GM21737 (cell line): ENCODE measurements around the gene MRPL3.
A peak's percentile ranks its signal among the peaks of the same experiment; 100 is the strongest.

Experiments
- ATAC-seq: cut with Tn5 transposase; IDR thresholded peaks from one replicate; pipeline ENCODE4 v1.9.1; 2021; ENCODE audit warnings: mild to moderate bottlenecking, moderate library complexity; ENCODE audit not compliant: unreplicated experiment

MRPL3 gene

DNA sequence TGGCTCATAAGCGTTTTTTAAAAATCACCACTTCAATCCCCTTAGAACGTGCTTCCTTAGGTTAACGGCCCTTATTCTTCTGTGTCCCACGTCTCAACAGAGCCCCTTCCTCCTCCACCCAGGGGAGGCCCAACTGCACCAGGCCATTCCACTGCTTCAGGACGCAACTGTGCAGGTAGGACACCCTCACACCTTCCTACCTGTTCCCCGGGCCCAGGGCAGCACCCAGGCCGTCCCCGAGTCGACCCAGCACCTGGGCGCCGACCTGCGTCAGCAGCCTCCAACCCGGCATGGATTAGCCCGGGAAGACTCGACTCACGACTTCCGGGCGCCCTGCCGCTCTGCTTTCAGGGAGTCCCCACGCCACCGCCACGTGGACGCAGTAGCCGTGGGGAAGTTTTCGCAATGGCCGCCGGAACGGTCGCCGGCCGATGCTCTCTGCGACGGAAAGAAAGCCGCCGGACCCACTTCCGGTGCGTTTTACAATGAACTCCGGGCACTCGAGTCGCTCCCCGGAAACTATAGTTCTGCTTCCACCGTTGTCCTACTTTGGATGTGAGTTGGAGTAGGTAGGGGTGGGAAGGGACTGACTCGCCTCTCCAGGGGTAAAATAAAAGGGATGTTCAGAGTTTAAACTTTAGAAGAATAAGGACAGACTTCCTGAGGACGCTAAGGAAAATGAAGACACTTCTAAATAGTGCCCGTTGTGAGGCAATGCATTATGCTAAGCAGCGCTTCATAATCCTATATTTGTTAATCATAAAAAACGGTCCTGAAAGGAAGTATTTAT is at the start of gene MRPL3:
Gene MRPL3 (minus strand): TSS at position 442 of the 790 bp plus-strand sequence. CDS start 150 bp downstream, at position 292.
- peak; percentile 93 for ATAC-seq

DNA sequence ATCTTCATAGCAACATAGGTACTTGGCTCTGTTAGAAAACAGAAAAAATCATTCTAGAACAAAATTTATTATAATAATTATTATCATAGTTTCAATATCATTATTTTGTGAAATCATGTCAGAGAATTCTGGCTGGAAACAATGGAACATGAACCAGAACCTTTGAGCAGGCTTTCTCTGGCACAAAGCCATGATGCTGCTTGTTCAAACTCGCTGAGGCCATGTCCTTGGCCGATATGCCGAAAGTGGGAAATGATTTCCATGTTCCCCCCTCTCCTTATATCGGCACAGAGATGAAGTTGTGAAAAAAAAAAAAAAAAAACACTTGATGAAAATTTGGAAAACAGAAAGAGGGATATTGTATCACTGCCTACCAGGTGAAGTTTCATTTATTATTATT is 49.0 kb upstream of the MRPL3 start:
- no peak for ATAC-seq

DNA sequence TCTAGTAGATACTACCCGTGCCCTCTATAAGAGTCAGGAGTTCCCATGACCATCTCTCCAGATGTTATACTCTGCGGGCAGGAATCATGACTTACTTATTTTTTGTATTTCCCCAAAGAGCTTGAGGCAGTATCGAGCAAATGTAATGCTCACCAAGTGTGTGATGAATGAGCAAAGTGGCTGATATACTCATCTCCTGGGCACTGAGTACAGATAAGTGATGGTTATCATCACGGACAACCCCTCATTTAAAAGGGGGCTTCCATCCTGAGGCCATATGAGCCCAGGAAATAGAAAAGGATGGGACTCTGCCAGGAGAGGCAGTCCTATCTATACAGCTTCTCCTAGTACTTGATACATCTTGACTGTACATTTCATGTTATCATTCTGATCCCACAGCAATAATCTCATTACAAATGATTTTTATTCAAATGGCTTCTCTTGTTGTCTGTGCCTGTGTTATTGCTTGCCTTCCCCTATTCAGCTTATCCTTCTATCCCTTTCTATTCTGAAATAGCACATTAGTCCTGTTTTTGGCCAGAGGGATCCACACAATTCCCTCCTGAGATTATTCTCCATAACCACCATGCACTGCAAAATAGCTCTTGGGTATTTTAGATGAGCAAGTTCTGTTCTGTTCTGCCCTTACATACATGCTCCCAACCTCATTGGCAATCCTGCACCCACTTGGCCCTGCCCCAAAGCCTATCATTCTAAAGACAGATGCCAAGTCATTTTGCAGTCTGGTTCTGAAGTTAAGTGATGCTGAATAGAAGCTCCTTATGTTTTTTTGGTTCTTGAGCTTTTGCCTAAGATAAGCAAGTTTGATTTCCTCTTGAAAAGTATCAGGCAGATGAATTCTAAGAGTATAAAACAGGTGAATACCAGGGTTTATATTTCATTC is 48.0 kb upstream of the MRPL3 start:
- no peak for ATAC-seq

DNA sequence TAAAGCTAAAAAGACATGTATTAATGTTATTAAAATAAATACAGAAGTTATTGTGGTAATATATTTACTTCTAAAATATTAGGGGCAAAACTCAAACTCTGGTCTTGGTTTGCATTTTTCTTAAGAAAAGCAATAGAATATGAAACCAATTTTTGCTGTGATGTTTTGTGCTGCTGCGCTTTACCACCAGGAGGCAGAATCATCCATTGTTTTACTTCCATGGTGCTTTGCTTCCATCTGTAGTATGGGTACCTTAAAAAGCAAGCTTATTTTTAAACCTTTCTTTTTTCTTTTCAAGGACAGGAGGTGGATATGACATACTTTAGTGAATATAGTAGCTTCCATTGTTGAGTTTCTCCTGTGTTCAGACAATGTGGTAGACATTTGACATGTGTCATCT is 46.6 kb upstream of the MRPL3 start:
- ATAC-seq, result no peak

DNA sequence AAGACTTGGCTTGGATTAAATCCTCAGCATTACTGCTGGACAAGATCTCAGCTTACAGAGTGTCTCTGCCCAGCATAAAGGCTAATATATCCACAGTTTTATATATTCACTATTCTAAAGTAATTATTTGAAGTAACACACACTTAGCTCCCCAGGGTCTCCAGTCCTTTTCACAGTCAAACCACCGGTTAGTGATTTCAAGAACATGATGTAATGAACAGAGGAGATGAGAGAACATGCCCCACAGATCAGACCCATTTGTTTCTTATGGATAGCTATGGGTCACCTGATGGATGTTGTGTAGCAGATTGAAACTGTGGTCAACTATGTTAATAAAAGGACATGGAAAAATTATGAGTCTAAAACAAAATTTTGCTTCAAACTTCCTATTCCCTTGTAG is 44.8 kb upstream of the MRPL3 start:
- ATAC-seq, result no peak

DNA sequence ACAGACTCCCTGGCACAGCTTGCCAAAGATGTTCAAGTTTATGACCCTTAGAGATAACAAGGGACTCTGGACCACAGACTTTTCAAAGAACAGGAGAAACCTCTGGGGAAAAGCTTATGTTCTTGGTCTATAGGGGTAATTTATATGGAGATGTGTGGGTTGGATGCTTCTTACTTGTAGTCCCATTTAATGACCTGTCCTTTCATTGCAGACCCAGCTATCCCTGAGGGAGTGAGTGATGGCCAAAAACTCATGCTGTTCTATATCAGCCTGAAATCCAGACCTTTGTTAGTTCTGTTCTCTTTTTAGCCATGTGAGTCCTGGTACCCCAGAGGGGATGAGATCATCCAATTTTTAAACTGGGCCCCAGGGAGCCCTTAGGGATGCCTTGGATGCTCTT is 43.7 kb upstream of the MRPL3 start:
- ATAC-seq, result no peak

DNA sequence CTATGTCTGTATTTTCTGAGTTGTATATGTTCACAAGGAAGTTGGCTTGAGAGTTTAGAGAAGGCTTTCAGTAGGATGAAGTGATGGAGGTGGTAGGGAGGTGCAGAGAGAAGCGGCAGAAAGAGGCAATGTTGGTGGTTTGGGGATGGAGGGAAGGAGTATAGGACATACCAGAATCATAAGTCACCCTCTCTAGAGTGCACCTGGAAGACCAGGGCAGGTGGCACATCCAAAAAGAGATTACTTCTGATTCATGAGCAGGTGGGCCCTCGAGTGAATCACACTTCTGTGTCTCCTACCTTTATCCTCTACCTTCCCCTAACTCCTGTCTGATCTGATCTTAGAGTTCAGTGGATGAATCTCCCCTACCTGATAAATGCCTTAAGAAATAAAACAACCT is 41.8 kb upstream of the MRPL3 start:
- ATAC-seq, result no peak

DNA sequence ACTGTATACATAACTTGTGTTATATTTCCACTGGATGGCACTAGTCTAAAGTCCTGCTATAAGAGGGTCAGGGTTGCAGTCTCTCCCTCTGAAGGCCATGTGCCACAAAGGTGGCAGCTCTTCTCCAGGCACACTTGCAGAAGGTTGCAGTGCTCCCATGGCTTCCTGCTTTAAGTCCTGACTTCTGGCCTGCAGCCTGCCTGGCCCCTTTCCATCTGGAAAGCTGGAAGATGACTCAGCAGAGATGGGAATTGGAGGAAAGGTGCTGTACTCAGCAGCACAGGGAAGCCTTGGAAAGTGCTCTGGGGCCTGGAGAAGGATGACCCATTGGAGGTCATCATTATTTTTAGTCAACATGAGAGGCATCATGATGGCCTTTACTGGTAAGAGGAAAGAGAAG is 40.9 kb upstream of the MRPL3 start:
- no peak for ATAC-seq

DNA sequence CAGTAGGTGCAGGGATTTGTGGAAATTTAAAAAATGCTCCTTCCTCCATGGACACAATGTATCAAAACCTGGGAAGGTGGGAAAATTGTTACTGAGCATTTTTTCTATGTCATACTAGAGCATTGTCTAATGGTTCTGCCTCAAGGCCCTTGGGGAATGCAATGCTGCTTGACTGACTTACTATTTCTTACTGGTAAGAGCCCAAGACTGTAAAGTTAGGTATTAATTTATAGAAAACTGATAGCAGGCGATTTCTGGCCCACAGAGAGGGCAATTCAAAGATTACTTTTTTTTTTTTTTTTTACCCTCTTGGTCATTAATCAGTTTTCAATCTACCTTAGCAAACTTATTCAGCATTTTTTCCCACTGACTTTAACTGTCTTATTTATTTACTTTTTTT is 38.5 kb upstream of the MRPL3 start:
- no peak for ATAC-seq

DNA sequence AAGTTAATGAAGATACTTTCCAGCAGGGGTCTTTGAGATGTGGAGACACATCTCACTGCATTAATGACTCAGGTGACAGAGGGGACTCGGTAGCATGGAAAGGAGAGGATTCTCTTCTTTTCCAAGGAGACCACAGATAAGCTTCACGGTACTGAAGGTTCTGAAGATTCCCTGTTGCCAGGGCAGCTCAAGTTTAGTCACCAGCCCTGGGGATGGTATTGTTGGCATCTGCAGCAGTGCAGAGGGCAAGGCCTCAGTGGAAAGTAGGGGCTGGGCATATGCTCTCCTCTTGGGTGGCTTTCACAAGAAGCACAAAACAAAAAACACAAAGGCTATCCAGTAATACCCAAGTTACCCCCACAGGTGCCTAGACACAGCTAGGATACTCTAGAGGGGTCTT is 38.0 kb upstream of the MRPL3 start:
- no peak for ATAC-seq

DNA sequence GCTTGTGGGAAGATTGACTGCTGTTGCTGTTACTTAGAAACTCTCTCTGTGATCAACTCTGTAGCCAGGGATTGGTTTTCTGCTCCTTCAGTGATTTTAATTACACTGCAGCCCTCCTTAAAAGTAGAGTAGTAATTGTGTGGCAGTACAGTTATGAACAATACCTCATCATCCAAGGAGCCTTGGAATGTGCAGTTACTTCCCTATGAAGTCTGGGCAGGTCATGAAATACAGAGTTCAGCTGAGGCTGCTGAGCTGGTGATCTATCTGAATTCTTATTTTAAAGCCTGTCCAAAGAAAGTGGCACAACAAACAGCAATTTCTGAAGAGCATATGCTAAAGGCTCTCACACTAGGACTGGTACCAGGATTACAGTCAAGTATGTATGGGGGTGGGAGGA is 37.4 kb upstream of the MRPL3 start:
- no peak for ATAC-seq

DNA sequence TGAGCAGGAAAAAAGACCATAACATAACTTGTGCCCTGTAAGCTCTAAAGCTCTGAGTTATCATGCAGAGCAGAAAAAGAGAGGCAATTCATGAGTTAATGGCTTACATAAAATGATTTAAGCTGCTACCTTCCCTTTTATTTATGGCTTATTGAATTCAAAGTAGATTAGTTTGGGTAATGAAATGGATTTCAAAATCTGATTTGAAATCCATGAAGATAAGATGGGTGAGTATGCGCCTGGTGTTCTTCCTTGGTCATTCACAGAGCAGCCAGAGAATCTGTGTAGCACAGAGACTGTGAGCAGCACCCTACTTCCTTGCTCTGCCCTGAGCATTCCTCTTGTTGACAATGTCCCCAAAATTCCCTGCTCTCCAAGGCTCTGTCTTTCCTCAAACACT is 36.2 kb upstream of the MRPL3 start:
- ATAC-seq, result no peak

DNA sequence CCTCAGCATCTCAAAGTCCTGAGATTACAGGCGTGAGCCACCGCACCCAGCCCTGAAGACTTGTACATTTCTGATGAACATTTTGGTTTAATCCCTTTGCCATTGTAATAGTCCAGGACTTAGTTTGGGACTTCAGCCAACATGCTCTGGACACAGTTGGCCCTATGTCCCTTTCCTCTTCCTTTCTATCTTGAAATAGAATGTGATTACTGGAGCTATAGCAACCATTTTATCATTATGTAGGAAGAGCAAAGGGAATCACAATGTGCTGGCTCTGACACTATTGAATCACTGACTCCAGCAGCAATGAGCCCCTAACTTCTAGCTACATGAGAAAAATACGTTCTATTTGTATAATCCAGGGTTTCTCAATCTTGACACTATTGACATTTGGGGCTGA is 34.8 kb upstream of the MRPL3 start:
- no peak for ATAC-seq

DNA sequence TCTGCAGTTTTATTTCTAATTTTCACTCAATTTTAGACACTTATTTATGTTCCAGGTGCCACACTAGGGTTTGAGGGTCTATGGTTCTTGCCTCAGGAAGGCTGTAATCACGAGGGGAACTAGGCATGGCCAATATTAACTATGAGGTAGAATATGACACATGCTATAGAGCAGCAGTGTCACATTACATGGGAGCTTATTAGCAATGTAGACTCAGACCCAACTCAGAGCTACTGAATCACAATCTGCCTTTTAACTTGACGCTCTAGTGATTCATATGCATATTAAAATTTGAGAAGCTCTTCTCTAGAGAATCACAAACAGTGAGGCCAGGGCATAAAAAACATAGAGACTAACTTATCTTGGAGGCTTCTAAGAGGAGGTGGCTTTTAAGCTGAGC is 32.8 kb upstream of the MRPL3 start:
- no peak for ATAC-seq

DNA sequence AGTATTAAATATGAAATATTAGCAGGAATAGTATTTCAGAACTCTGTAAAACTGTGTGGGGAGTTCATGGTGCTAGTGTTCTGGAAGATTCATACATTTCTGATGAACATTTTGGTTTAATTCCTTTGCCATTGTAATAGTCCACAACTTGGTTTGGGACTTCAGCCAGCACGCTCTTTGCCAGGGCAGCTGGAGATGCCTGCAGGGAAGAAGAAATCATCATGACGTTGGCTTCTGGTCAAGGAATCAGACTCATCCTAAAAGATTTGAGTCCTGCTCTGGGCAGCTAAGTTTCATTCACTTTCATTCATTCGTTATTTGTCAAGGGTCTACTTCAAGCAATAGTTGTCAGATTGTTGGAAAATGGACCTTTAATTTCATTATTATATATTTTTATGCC is 32.4 kb upstream of the MRPL3 start:
- no peak for ATAC-seq

DNA sequence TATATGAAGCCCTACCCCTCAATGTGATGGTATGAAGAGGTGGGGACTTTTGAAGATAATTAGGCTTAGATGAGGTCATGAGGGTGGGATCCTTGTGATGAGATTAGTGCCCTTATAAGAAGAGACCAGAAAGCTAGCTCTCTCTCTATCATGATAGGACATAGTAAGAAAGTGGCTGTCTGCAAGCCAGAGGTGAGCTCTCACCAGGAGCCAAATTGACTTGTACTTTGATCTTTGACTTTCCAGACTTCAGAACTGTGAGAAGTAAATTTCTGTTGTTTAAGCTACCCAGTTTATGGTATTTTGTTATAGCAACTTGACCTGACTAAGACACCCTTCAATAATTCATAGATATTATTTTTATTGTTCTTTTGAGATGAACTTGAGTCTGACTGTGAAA is 29.9 kb upstream of the MRPL3 start:
- ATAC-seq, result no peak

DNA sequence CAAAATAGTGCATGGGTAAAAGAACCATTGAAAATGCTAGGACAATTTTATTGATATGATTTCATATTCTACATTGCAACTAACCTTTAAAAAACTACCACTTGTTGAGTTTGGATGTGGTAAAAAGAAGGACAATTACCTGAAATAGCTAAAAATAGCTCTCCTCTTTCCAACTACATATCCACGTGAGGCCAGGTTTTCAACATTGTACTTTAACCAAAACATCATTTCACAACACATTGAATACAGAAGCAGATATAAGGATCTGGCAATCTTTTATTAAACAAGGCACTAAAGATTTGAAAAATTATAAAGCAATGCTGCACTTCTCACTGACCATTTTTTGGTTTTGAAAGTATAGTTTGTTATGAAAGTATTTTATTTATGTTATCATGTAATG is 28.1 kb upstream of the MRPL3 start:
- no peak for ATAC-seq

DNA sequence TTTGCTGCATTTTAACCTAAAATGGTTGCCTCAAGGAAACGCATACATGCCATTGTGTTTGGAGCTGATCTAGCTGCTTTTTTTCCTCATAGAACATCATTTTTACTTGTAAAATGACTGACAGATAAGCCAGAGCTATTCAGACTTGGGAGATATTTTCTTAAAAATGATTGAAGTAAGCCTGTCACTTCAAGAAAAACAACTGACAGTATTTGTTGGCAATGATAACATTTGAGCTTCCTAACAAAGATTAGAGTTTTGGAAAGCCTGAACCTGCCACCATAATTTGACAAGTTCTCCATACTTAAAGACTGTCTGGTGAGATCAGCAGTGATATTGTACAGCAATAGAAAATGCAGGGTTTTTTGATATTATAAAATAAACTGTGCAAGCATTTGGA is 27.6 kb upstream of the MRPL3 start:
- ATAC-seq, result no peak

DNA sequence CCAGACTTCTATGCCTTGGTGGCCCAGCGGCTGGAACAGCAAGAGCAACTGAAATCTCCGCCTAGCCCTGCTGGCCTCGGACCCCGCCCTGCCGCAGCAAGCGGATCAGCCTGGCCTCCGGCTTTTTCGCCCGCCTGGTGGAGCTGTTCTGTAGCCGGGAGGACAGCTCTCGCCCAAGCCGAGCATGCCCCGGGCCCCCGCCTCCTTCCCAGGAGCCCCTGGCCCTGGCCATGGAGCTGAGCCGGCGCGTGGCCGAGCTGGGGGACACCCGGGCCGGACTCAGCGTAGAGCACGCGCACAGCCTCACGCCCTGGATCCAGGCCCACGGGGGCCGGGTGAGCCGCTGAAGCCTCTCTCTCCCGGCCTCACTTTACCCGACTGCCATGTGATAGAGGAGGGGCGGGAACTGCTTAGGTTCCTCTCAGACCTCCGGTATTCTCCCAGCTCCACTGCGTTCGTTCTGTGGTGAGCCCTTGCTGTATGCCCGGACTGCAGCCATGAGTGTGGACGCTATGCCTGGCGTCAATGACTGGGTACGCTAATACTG is 24.1 kb upstream of the MRPL3 start:
- ATAC-seq, result no peak

DNA sequence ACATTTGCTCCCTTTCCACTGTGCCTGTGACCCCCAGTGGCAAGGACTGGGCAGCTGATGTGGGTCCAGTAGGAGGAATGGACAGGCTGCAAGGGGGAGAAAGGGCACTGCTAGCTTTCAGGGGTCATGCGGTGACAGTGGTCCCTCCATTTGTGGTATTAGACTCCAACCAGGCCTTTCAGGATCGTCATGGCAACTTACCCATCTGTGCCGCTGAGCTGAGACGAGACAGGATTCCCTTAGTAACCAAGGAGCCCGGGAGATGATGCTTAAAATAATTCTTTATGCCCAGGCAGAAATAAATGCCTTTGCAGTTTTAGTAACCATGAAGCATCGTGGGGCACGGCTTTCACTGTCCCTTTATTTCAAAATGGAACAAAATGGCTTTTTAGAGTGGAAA is 15.9 kb upstream of the MRPL3 start:
- no peak for ATAC-seq

DNA sequence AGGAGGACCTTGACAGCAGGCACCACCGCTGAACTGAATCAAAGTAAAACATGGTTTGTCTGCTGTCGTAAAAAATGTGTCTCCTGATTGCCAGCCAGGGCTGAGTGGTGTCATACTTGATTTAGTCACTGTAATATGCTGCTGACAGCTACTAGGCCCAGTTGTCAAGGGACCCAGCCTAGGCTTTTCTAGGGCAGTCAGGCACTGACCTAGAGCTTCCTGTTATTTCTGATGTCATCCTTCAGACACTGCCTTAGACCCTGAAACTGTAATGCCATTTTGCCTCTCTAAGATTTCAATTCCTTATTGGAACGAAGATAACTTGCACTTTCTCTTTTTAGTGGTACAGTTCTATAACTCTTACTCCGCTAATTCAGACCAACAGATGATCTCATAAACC is 2.6 kb upstream of the MRPL3 start:
- ATAC-seq, result no peak

DNA sequence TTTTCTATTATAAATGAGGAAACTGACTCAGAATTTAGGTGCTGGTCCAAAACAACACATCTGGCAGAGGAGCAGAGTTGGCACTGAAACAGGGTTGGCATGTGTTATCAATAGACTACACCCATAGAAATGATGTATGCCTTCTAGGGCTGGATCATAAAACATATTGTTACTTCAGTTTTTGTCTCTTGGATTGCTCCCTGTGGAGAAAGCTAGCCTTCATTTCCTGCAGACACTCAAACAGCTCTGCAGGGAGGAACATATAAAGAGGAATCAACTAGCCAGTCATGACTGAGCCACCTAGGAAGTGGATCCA is 507 bp upstream of the MRPL3 start:
- ATAC-seq, result no peak
